Tongue (tissue), 2 donors: Measurements from ENCODE around the gene LETM1. TPM values are rescaled to one million over a fixed set of nuclear protein-coding genes. Genes with fewer than 3 reads are reported as not detected.

Experiments
- DNase-seq: peaks from one replicate; pipeline ENCODE4 v3.0.0-alpha.2; 2015
- total RNA-seq: library from RNA; depleted of rRNA; stranded (reverse); fragments of >200 nt; gene quantifications from one replicate; pipeline ENCODE4 v1.2.3, GENCODE V29; 2014

The LETM1 gene
- total RNA-seq, 1 donor from 2014 or later, result 36.2 TPM

GRCh38 chr4:1777822-1778641 is 77.9 kb downstream of the LETM1 start:
- DNase-seq, result no peak

GRCh38 chr4:1776521-1777161 is 79.3 kb downstream of the LETM1 start:
- DNase-seq, result no peak

GRCh38 chr4:1775731-1776500 is 80.0 kb downstream of the LETM1 start:
- DNase-seq, result no peak

- no peak for DNase-seq
Observed at GRCh38 chr4:1773754-1774153, 82.2 kb downstream of the LETM1 start.

GRCh38 chr4:1772853-1773538 is 83.0 kb downstream of the LETM1 start:
- DNase-seq, result peak; percentile 68

- DNase-seq, result no peak
Observed at GRCh38 chr4:1771555-1772305, 84.2 kb downstream of the LETM1 start.

GRCh38 chr4:1770791-1771231 is 85.1 kb downstream of the LETM1 start:
- no peak for DNase-seq

- no peak for DNase-seq
Observed at GRCh38 chr4:1770245-1770644, 85.7 kb downstream of the LETM1 start.

- no peak for DNase-seq
Observed at GRCh38 chr4:1769692-1770091, 86.3 kb downstream of the LETM1 start.

- no peak for DNase-seq
Observed at GRCh38 chr4:1768367-1769034, 87.5 kb downstream of the LETM1 start.

GRCh38 chr4:1767770-1768366 is 88.1 kb downstream of the LETM1 start:
- DNase-seq, result no peak

- no peak for DNase-seq
Observed at GRCh38 chr4:1767061-1767769, 88.7 kb downstream of the LETM1 start.

GRCh38 chr4:1766106-1767060 is 89.6 kb downstream of the LETM1 start:
- no peak for DNase-seq

GRCh38 chr4:1765409-1766072 is 90.4 kb downstream of the LETM1 start:
- no peak for DNase-seq

- no peak for DNase-seq
Observed at GRCh38 chr4:1764670-1765069, 91.3 kb downstream of the LETM1 start.

GRCh38 chr4:1763550-1764080 is 92.3 kb downstream of the LETM1 start:
- peak; percentile 77 for DNase-seq

- DNase-seq, result no peak
Observed at GRCh38 chr4:1763070-1763549, 92.8 kb downstream of the LETM1 start.
